Measurements from ENCODE around the gene VTCN1.

DNA sequence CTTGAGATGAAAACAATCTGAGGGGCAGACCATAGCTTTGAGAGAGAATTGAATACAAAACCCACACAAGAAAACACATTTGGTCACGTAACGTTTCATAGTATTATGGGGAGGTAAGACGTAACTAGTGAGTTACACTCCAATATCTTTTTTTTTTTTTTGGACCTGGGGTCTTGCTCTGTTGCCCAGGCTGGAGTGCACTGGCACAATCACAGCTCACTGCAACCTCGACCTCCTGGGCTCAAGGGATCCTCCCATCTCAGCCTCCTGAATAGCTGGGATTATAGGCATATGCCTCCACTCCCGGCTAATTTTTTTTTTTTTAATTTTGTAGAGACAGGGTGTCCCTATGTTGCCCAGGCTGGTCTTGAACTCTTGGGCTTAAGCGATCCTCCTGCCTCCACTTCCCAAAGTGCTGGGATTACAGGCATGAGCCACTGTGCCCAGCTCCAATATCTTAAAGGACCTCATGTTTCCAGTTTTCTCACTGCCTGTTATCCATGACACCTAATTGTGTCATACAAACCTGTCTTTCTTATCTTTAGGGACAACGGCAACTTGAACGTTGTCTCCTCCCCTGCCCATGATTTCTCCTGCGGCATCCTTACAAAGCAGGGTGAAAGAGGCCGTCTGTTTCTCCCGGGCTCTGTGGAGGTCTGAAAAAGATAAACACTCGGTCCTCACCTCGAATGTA lies 94.5 kb downstream of the VTCN1 start:
- TF ChIP-seq EP300 (IDR thresholded peaks at IDR 0.05) (no peak), POLR2A (IDR thresholded peaks at IDR 0.05; ENCODE audit: low read depth) (no peak)
- TF ChIP-seq, protein P1, sequence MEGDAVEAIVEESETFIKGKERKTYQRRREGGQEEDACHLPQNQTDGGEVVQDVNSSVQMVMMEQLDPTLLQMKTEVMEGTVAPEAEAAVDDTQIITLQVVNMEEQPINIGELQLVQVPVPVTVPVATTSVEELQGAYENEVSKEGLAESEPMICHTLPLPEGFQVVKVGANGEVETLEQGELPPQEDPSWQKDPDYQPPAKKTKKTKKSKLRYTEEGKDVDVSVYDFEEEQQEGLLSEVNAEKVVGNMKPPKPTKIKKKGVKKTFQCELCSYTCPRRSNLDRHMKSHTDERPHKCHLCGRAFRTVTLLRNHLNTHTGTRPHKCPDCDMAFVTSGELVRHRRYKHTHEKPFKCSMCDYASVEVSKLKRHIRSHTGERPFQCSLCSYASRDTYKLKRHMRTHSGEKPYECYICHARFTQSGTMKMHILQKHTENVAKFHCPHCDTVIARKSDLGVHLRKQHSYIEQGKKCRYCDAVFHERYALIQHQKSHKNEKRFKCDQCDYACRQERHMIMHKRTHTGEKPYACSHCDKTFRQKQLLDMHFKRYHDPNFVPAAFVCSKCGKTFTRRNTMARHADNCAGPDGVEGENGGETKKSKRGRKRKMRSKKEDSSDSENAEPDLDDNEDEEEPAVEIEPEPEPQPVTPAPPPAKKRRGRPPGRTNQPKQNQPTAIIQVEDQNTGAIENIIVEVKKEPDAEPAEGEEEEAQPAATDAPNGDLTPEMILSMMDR (IDR thresholded peaks at IDR 0.05) = no peak
